GM18526 (cell line): ENCODE data around the gene PBX4.

Source experiments
- POLR2A ChIP-seq: IDR thresholded peaks from 3 replicates; pipeline ENCODE4 v1.6.1; 2011; ENCODE audit not compliant: insufficient read length; ENCODE audit errors: extremely low read depth

Gene PBX4

DNA sequence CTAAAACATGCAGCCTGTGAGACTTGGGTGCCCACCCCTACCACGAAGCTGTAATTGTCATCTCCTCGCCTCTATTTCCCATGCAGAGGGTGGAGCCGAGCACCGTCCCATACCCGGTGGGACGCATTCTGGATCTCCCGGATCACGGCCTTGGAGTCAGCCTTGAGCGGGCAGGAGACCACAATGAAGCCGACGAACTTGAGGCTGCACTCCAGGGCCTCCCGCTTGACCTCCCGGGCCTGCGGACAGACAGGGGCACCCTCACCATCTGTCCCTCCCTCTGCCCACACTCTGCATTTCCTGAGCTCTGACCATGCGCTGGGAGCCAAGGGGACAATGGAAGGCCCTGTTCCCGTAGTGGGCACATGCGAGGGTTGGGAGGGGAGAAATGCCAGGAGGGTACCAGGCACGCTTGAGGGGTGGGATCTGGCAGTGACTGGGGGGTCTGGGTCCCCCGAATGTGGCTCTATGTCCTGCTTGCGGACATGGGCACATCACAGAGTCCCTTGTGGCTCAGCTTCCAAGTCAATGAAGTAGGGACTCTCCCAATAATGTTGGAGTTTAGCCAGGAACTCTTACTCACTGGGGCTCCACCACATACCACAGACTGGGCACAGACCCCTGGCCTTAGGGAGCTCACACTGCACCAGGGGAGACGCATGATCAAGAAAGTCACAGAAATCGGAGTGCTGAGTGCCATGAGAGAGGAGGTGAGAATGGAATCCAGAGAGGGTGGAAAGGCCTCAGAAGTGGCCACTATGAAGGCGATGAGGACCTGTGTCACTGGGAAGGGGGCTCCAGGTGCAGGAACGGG is 34.2 kb upstream of the PBX4 start:
- no peak for TF ChIP-seq POLR2A

DNA sequence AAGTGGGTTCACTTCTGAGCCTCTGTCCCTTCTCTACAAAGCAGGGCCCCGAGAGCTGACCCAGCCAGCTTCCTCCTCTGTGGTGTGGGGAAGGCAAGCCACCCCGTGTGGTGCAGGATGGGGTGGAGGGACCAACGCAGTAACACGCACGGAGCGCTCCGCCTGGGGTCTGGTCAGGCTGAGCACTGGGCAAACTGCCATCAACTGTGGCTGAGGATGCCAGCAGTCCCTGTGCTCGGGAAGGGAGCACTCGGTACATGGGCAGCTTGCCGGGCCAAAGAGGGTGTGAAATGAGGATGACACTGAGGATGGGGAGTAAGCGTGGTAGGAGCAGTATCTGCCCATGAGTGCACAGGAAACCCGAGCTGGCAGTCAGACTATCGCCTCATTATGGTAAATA is 32.6 kb upstream of the PBX4 start:
- no peak for TF ChIP-seq POLR2A

DNA sequence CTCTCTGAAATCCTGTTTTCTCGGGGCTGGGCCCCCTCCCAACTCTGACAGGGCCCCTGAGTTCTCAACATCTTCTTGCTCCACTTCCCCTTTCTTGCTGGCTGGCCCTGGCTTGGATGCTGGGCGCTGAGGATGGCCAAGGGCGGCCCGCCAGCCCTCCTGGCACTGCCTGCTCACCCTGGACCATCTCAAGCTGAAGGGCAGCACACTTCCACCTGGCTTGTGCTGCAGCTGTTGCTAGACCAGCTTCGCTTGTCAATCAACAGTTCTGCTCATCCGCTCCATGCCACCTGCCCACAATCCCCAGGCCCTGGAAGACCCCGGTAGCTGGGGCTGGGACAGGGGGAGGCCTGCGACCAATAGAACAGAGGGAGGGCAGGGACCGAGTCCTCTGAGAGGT is 31.8 kb upstream of the PBX4 start:
- TF ChIP-seq POLR2A = no peak

DNA sequence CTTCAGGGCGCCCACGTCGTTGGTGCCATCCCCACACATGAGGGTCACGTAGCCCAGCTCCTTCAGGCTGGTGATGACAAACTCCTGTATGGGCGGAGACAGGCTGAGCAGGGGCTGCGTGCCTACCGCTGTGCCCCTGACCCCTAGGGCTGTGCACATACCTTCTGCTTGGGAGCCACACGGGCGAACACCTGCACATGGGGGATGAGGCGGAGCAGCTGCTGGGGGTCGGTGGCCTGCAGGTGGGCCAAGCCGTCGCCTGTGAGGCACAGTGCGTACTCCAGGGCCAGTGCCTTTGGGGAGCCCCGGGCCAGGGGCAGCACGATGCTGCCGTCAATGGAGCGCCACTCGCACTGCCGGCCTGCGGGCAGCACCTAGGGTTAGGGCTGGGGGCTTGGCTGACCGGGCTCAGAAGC is 31.1 kb upstream of the PBX4 start:
- no peak for TF ChIP-seq POLR2A

DNA sequence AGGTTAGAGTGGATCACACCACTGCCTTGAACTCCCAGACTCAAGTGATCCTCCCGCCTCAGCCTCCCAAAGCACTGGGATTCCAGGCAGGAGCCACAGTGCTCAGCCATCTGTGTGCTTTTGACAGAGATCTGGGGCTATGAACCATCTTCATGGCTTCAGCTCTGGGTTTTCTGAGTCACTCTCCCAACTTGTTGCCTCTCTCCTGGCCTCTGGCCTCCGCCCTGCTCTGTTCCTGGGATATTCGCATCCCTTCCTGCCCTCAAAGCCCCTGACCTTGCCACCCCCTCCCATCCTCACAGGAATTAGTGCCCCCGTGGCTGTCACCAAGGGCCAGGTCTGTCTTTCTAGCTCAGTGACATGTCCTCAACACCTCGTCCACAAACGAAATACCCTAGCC is 30.7 kb upstream of the PBX4 start:
- no peak for TF ChIP-seq POLR2A

DNA sequence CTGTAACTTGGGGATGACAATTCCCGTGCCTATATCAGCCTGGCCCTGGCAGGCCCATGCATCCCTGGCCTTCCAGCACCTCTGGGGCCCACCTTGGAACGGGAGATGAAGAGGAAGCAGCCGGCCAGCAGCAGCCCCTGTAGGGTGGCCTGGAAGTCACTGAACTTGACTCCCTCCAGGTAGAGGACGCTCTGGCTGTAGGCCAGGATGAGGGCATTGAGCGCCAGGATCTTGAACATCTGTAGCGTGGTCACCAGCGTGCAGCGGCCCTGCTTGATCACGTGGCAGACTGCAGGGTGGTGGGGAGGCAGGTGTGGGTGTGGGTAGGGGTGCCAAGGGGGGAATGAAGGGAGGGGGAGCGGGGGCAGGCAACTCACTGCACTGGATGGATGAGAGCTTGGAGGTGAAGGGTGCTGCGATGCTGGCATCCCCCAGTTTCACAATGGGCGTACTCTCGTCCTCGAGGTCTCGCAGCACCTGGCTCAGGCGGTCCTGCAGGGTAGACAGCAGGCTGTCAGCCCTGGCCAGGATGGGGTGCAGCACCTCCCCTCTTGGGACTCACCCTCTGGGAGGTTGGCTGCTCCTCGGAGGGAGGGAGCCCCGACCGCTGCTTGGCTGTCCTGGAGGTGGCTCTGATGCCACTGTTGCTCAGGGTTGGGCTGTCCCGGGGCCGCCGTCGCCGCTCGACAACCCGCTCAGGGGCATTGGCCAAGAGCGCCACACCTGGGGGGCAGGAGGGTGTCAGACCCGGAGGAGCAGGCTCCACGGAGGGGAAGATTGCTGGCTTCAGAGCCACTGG is 28.7 kb upstream of the PBX4 start:
- no peak for TF ChIP-seq POLR2A

DNA sequence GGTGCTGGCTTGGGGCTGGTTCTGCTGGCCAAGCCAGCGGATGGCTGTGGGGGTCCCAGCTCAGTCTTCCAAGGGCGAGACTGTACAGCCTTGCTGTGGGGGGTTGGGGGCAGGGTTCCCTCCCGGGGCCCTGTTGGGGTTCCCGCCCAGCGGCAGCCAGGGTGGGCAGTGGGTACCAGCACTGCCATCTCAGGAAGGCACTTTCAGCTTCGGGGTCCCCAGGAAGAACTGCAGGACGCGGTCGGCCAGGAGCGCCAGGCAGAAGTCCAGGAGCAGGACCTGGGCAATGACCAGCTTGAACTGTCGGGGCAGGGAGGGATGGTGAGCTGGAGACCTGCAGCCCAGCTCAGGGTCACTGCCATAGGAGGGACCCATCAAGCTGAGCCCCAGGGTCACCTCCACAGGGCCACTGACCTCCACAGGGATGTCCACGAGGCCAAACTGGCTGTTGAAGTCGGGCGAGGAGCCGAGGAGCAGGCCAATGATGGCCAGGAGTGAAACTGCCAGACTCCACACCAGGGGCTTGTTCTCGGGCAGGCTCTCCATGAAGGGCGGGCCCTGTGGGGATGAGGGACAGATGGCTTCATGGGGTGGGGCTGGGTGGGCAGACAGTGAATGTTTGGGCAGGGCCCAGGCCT is 26.9 kb upstream of the PBX4 start:
- TF ChIP-seq POLR2A = no peak

DNA sequence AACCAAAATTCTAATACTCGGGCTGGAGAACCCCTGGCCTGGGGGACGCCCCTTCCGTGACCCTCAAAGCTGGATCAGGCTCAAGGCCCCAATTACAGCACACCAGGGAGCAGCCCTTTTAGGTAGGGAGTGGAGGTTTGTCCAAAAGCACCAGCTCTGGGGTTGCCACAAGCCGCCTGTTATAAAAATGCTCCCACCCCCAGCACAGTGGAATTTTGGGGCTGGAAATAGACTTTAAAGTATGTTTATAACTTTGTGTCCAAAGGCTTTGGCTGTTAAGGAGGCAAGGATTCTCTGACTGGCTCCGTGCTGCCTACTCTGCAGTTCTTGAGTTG is 25.5 kb upstream of the PBX4 start:
- no peak for TF ChIP-seq POLR2A

DNA sequence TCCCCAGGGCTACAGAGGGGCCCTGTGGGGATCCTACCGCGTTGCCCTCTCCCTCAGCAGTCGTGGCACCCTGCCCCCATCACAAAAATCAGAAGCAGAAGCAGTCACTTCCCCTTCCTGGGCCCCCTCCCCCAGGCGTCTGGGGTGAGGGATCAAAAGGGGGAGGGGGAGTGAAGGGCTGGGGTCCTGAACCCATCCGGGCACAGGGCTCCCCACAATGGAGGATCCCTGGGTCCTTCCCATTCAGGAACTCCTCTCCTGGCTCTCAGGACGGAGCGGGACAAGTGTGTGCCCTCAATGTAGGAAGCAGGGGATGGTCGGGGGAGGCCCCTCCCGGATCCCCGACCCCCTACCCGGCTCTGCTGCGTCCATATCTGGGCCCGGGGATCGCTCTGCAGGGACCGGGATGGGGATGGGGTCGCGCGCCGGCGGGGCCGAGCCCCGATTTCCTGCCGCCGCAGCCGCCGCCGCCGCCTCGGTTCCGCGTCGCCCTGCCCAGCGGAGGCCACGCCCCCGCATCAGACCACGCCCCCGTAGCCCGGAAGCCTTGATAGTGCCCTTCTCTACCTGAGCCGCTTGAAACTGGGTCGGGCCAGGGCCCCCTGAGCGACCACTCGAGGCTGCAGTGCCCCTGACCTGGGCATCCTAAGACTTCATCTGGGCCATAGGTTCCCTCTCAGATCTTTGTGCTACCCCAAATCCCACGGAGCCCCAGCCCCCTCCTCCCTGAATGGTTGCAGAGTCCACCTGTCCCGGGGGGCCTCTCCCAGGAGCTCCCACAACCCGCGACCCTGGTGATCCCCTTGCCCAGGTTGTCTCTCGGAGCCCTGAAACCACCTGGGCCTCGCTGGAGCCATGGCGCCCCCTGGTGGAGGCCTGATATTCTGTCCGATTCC is 24.9 kb upstream of the PBX4 start, which contains the start of gene GMIP:
TSS of gene GMIP (minus strand) at position 500 of the 896 bp plus-strand sequence. CDS start at position 372, 128 bp downstream.
- peak; percentile 68 for TF ChIP-seq POLR2A

DNA sequence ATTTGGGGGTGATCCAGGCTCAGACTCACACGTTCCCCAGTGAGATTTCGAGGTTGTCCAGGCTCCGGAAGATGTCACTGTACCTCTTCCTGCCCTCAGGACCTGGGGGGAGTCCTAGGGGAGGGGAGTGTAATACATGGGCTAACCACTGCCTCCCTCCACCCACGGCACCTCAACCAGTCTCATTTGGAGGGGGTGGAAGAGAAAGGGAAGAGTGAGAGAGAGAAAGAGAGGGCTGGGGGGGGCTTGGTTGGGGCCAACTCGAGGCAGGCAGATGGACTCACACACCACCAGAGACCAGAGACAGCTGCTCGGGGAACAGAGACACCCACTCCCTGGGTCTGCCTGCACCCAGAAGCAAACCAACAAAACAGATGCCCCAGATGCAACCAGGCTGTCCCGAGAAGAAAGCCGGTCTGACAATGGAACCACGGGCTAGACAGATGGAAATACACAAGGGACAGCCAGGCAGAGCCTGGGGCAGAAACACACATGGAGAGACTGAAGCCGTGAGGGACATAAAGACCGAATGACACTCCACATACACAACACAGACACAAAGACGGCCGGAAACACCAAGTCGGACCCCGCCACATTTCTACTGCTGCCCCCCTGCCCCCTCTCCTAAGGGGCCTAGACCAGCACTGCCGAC is 24.1 kb upstream of the PBX4 start:
- TF ChIP-seq POLR2A = no peak

DNA sequence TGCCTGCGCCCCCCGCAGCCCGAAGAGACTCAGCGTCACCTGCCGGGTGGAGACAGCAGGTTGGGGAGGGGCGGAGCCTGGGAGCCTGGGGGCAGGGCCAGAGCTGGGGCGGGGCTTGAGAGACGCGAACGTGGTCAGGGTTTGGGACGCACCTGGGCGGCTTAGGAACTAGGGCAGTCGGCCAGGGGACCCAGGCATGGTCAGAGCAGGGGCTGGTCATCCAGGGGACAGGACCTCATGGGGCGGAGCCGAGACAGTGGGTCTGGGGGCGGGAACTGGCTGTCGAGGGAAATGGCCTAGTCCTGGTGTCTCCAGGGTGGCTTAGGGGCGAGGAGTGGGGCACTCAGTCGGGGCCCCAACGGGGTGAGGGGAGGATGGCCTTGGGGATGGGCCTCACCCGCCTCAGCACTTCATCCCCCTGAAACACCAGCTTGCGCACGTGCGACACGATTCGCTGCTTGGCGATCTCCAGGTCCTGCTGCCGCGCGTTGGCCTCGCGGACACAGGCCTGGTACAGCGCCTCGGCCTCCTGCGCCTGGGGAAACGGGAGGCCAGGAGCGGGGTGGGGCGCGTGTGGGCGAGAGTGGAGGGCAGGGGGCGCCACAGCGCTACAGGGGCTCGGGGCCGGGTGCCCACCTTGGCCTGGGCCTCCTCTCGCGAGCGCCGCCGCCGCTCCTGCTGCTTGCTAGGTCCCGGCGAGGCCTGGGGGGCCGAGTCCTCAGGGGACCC is 19.2 kb upstream of the PBX4 start:
- no peak for TF ChIP-seq POLR2A

DNA sequence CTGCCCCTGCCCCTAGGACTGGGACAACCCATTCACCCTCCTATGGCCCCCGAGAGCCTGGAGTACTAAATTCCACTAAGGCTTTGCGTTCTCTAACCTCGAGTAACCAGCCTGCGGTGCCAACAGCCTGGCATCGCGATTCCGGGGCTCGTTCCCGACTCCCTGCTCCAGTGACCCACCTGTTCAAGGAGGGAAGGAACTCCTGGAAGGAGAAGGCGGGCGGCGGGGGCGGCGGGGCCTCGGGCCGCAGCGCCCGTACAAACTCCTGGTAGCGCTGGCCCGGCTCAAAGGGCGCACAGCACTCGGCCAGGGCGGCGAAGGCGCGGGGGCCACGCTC is 18.7 kb upstream of the PBX4 start:
- TF ChIP-seq POLR2A = no peak

DNA sequence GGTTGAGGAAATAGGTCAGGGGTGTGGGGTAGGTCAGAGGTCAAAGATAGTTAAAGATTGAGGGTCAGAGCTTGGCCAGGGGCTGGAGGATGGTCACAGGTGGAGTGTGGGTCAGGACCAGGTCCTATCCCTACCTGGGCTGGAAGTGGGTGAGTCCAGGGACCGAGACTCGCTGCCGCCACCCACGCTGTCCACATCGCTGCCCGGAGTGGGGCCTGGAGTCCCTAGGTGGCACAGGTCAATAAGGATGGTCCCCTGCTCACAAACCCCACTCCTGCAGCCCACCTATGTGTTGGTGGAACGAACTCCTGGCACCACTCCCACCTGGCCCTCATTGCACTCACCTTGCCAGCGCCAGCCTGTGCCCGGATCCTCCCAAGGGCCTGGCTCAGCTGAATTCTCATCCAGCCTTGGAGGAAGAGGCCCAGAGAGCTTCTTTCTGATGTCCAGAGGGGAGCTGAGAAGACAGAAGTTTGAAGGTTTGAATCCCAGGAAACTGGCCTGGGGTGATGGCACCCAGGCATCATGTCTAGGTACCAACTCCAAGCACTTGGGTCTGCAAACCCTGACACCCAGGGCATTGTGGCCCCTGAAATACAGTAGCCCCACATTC is 18.2 kb upstream of the PBX4 start:
- no peak for TF ChIP-seq POLR2A

DNA sequence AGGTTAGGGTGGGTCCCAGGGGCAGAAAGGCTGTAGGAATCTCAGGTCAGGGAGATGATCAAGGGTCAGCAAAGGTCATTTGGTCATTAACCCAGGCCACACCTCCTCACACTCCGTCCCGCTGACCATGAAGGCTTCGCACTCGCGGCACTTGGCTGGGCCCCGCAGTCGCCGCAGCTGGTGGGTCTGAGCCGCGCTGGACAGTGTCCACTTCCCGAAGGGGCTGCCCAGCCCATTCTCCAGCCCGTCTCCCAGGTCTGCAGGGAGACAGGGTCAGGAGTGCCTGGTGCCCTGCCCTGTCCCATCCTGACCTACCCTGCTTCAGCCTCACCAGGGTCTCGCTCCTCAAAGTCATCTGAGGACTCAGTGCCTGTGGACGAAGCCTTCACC is 16.8 kb upstream of the PBX4 start:
- TF ChIP-seq POLR2A = no peak
